HG03571 (cell line): ENCODE data around the gene RPRD2.
"Not testable (repeated sequence)": the region's sequence is repeated elsewhere in the genome, so short reads cannot be mapped to it uniquely, and the experiment has no call there.

ENCODE experiments used
- ATAC-seq: cut with Tn5 transposase; IDR thresholded peaks from one replicate; pipeline ENCODE4 v1.9.1; 2021; ENCODE audit not compliant: unreplicated experiment

The RPRD2 gene

GRCh38 chr1:150363426-150364230 lies at the start of gene RPRD2:
Gene RPRD2, plus strand, starts transcription at chr1:150364147. Its CDS starts 568 bp downstream, at chr1:150364715.
- peak; percentile 78 for ATAC-seq

GRCh38 chr1:150314691-150315090 lies 49.3 kb upstream of the RPRD2 start:
- not testable (repeated sequence) for ATAC-seq

- no peak for ATAC-seq
These were observed 43.3 kb upstream of the RPRD2 start for GRCh38 chr1:150320667-150320978.

- ATAC-seq: no peak
These were observed 42.2 kb upstream of the RPRD2 start for GRCh38 chr1:150321826-150322166.

- ATAC-seq: no peak
These were observed 41.6 kb upstream of the RPRD2 start for GRCh38 chr1:150322310-150322709.

- ATAC-seq: no peak
These were observed 31.2 kb upstream of the RPRD2 start for GRCh38 chr1:150332651-150333290.

GRCh38 chr1:150346316-150346715 lies 17.6 kb upstream of the RPRD2 start:
- ATAC-seq: no peak

- no peak for ATAC-seq
These were observed 11.1 kb upstream of the RPRD2 start for GRCh38 chr1:150352866-150353265.

GRCh38 chr1:150362721-150363425 lies 1.1 kb upstream of the RPRD2 start:
- ATAC-seq: no peak

- ATAC-seq: peak; percentile 20
These were observed 470 bp downstream of the RPRD2 start for GRCh38 chr1:150364231-150365003.

- ATAC-seq: no peak
These were observed 2.0 kb downstream of the RPRD2 start for GRCh38 chr1:150365941-150366340.

- ATAC-seq: no peak
These were observed 2.7 kb downstream of the RPRD2 start for GRCh38 chr1:150366416-150367296.

GRCh38 chr1:150371110-150371509 lies 7.2 kb downstream of the RPRD2 start:
- no peak for ATAC-seq

- ATAC-seq: no peak
These were observed 8.6 kb downstream of the RPRD2 start for GRCh38 chr1:150372580-150372979.

- no peak for ATAC-seq
These were observed 12.2 kb downstream of the RPRD2 start for GRCh38 chr1:150376110-150376509.

GRCh38 chr1:150383631-150384324 lies 19.8 kb downstream of the RPRD2 start:
- no peak for ATAC-seq

GRCh38 chr1:150385537-150386445 lies 21.8 kb downstream of the RPRD2 start:
- no peak for ATAC-seq

GRCh38 chr1:150386592-150386991 lies 22.6 kb downstream of the RPRD2 start:
- ATAC-seq: no peak

GRCh38 chr1:150387200-150387599 lies 23.3 kb downstream of the RPRD2 start:
- ATAC-seq: no peak
